Common myeloid progenitor, CD34-positive (primary cell): ENCODE data around the gene DPP10.

Source experiments
- CTCF ChIA-PET: fragments of 350-600 bp; sonication (Branson Sonifier 250); formaldehyde crosslinking; loops from one replicate; lab custom pipeline; 2021; ENCODE audit warnings: antibody characterized with exemption; lab: Charles Lee
- POLR2A ChIA-PET: fragments of 350-600 bp; sonication (Branson Sonifier 250); formaldehyde crosslinking; loops from one replicate; lab custom pipeline; 2021; ENCODE audit warnings: antibody characterized with exemption; lab: Charles Lee
- DNase-seq, 3 donors: peaks; one replicate each; pipeline versions ENCODE4 v3.0.0 to v3.0.0-alpha.2; 2013
- H3K27ac ChIP-seq, 2 experiments: 1 replicate in 1 of 2; 2 replicates in 1 of 2; pipeline ENCODE4 v1.7.0; 2013; ENCODE audit warnings: inconsistent platforms in 2 of 2, low read length in 2 of 2, mild to moderate bottlenecking in 2 of 2, low read depth in 1 of 2, moderate library complexity in 1 of 2; ENCODE audit not compliant: severe bottlenecking in 2 of 2, insufficient read depth in 1 of 2, poor library complexity in 1 of 2
- H3K27me3 ChIP-seq, 5 experiments: replicated peaks in 2 of 5; 1 replicate in 3 of 5; 2 replicates in 2 of 5; pipeline versions ENCODE4 v1.6.1 to v1.7.0; 2013; ENCODE audit warnings: low read length in 4 of 5, mild to moderate bottlenecking in 2 of 5, moderate library complexity in 2 of 5, inconsistent platforms in 1 of 5; ENCODE audit not compliant: insufficient read depth in 5 of 5, control insufficient read depth in 4 of 5
- H3K36me3 ChIP-seq, 4 experiments: 1 replicate in 2 of 4; 2 replicates in 2 of 4; pipeline versions ENCODE4 v1.6.1 to v1.7.0; 2013; ENCODE audit warnings: low read length in 3 of 4, control low read depth in 1 of 4, mild to moderate bottlenecking in 1 of 4; ENCODE audit not compliant: control insufficient read depth in 4 of 4, insufficient read depth in 4 of 4
- H3K4me1 ChIP-seq, 4 experiments: 1 replicate in 3 of 4; 2 replicates in 1 of 4; pipeline versions ENCODE4 v1.6.1 to v1.7.1; 2013; ENCODE audit warnings: low read length in 3 of 4, mild to moderate bottlenecking in 3 of 4, control low read depth in 1 of 4, inconsistent platforms in 1 of 4, moderate library complexity in 1 of 4; ENCODE audit not compliant: control insufficient read depth in 4 of 4, insufficient read depth in 4 of 4; ENCODE audit errors: control extremely low read depth in 1 of 4
- H3K4me3 ChIP-seq, 7 experiments: 1 replicate in 4 of 7; 2 replicates in 3 of 7; pipeline versions ENCODE4 v1.5.1 to v1.7.0; 2013; ENCODE audit warnings: mild to moderate bottlenecking in 7 of 7, low read length in 6 of 7, moderate library complexity in 6 of 7, inconsistent platforms in 2 of 7, low read depth in 2 of 7, control low read depth in 1 of 7; ENCODE audit not compliant: insufficient read depth in 4 of 7, control insufficient read depth in 1 of 7; ENCODE audit errors: extremely low read depth in 1 of 7
- H3K9me3 ChIP-seq, 5 experiments: 1 replicate in 4 of 5; 2 replicates in 1 of 5; pipeline versions ENCODE4 v1.6.1 to v1.7.1; 2013; ENCODE audit warnings: low read length in 4 of 5, mild to moderate bottlenecking in 2 of 5, inconsistent platforms in 1 of 5, low read depth in 1 of 5, moderate library complexity in 1 of 5; ENCODE audit not compliant: control insufficient read depth in 4 of 5, insufficient read depth in 2 of 5; ENCODE audit errors: control extremely low read depth in 1 of 5
- WGBS: methylation state at CpG from one replicate; pipeline ENCODE4 v1.1.5; 2013; ENCODE audit not compliant: insufficient coverage; 5-methylcytosine and 5-hydroxymethylcytosine counted together

DPP10 gene

DNA sequence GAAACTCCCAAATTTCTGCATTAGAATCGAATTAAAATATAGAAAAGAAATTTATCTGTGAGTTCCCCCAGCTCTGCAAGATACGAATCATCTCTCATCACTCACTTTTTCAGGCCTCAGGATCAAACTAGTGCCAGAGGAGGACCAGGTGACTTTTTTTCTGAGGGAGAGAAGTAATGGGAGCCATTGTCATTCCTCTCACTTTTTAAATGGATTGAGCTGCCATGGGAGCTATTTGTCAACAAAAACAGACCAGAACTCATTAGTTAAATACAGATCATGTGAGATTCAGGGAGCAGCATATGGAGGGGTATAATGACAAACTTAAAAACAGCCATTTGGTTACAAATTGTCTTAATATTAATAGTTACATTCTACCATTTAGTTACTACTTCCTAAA, 594.4 kb downstream of the DPP10 start:
- no CpG with 5 or more reads among the region's 2 CpGs for WGBS
- no peaks in the 10 kb centered on the region for H3K27me3 ChIP-seq
- H3K27ac ChIP-seq: no peak overlapping the region
- H3K36me3 ChIP-seq: no peaks in the 10 kb centered on the region
- no peaks in the 10 kb centered on the region for H3K9me3 ChIP-seq
- POLR2A ChIA-PET: no interaction called here
- no peaks in the 10 kb centered on the region for H3K4me1 ChIP-seq
- no peak overlapping the region for H3K4me3 ChIP-seq
- DNase-seq: no peak
- CTCF ChIA-PET: no interaction called here

GRCh38 chr2:115057473-115057872, 615.0 kb downstream of the DPP10 start:
- H3K4me1 ChIP-seq: no peaks in the 10 kb centered on the region
- CTCF ChIA-PET: no interaction called here
- POLR2A ChIA-PET: no interaction called here

DNA sequence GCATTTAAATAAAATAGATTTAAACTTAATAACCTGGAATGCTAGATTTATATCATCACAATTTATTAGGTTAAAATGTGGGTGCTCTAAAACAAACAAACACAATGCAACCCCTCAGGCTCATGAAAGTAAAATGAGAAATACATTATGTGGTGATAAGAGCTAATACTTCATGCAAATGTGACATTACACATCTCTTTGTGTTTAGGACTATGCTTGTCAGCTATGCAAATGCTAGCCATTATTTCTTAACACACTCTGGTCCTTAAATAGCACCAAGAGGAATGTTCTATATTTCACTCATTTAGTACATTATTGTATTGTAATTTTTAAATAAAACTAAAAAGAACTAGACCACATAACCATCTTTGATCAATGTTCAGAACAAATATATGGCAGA, 627.6 kb downstream of the DPP10 start:
- POLR2A ChIA-PET: no interaction called here
- no peaks in the 10 kb centered on the region for H3K27me3 ChIP-seq
- H3K27ac ChIP-seq: no peak overlapping the region
- H3K36me3 ChIP-seq: no peaks in the 10 kb centered on the region
- peaks cover 0 to 2% (median 0%) of the 10 kb centered on the region in 5 experiments for H3K9me3 ChIP-seq
- DNase-seq: no peak
- H3K4me1 ChIP-seq: no peaks in the 10 kb centered on the region
- CTCF ChIA-PET: no interaction called here
- H3K4me3 ChIP-seq: no peak overlapping the region

More at GRCh38 chr2:115057473-115057872, 615.0 kb downstream of the DPP10 start:
- WGBS: 57% methylated on average over 1 of the region's 2 CpGs
- H3K9me3 ChIP-seq: no peaks in the 10 kb centered on the region
- H3K27ac ChIP-seq: no peak overlapping the region
- H3K27me3 ChIP-seq: no peaks in the 10 kb centered on the region
- no peaks in the 10 kb centered on the region for H3K36me3 ChIP-seq
- no peak for DNase-seq
- H3K4me3 ChIP-seq: no peak overlapping the region

DNA sequence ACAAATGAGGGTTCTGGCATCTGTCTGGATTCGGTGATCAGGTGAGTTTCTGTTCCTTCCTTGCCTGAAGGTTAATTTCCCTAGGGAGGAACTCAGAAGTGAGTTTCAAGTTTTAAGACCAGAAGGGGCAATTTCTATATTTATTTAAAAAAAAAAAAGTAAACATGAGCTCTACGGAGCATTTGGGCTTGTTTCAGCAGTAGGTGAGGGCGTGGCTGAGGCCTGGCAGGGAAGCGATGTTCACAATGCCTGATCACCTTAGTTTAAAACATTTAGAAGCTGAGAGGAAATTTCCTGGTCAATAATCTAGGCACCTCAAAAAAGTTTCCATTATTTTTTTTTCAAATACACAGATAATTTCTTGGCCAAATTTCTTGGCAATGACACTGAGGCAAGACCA, 629.1 kb downstream of the DPP10 start:
- DNase-seq: no peak
- Histone ChIP-seq H3K4me1 (no peaks in the 10 kb centered on the region), H3K27ac (no peak overlapping the region)

GRCh38 chr2:115075800-115076199, 633.4 kb downstream of the DPP10 start:
- POLR2A ChIA-PET: no interaction called here
- H3K4me1 ChIP-seq: no peaks in the 10 kb centered on the region
- no peak overlapping the region for H3K4me3 ChIP-seq
- no peak for DNase-seq
- peaks cover 0 to 2% (median 0%) of the 10 kb centered on the region in 5 experiments for H3K9me3 ChIP-seq
- CTCF ChIA-PET: no interaction called here
- no CpG with 5 or more reads among the region's 2 CpGs for WGBS
- H3K27ac ChIP-seq: no peak overlapping the region
- H3K36me3 ChIP-seq: no peaks in the 10 kb centered on the region
- H3K27me3 ChIP-seq: no peaks in the 10 kb centered on the region

More for the DNA sequence above, 629.1 kb downstream of the DPP10 start:
- Histone ChIP-seq H3K4me3 (no peak overlapping the region), H3K9me3 (peaks cover 0 to 2% (median 0%) of the 10 kb centered on the region in 5 experiments), H3K36me3 (no peaks in the 10 kb centered on the region), H3K27me3 (no peaks in the 10 kb centered on the region)
- POLR2A ChIA-PET: no interaction called here
- CTCF ChIA-PET: no interaction called here
- 92% methylated on average over 4 of the region's 4 CpGs for WGBS

DNA sequence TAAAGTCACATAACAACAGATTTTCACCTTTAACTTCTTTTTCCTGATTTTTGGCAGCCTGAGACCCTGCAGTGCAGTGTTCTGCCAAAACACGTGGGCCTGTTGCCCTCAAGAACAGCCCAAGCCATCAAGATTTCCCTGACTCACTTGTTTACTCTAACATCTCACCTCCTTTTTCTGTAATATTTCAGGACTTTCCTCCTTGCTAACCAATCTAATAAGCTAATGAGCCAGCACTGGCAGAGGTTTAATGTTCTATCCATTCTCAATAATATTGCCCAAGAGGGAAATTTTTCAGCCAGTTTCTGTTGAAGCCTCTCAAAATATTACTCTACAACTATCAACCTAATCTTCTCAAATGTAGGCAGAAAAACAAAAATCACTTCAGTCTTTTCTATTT, 635.2 kb downstream of the DPP10 start:
- Histone ChIP-seq H3K36me3 (no peaks in the 10 kb centered on the region), H3K27ac (no peak overlapping the region), H3K9me3 (peaks cover 0 to 2% (median 0%) of the 10 kb centered on the region in 5 experiments), H3K27me3 (no peaks in the 10 kb centered on the region), H3K4me1 (no peaks in the 10 kb centered on the region), H3K4me3 (no peak overlapping the region)
- ChIA-PET CTCF (no interaction called here), POLR2A (no interaction called here)
- no peak for DNase-seq
- 42% methylated on average over 1 of the region's 1 CpG for WGBS

- no peak overlapping the region for H3K4me3 ChIP-seq
- no peak for DNase-seq
- no peaks in the 10 kb centered on the region for H3K36me3 ChIP-seq
- ChIA-PET POLR2A (no interaction called here), CTCF (no interaction called here)
- no peaks in the 10 kb centered on the region for H3K9me3 ChIP-seq
- H3K27ac ChIP-seq: no peak overlapping the region
- no peaks in the 10 kb centered on the region for H3K4me1 ChIP-seq
- H3K27me3 ChIP-seq: no peaks in the 10 kb centered on the region
- WGBS: 80% methylated on average over 2 of the region's 4 CpGs
These were observed 640.8 kb downstream of the DPP10 start for GRCh38 chr2:115083225-115083624.
